PC-3 (cell line): ENCODE data around the gene SGPL1. TPM values are rescaled to one million over a fixed set of nuclear protein-coding genes. Genes with fewer than 3 reads are reported as not detected.

Source experiments
- ATAC-seq: fragments of 200-7000 bp; cut with Tn5 transposase; 2 replicates; pipeline ENCODE4 v1.9.1; 2020; ENCODE audit warnings: mild to moderate bottlenecking, moderate library complexity
- BruUV-seq: library from RNA; stranded (reverse); fragments of 400-500 nt; replicated peaks from 2 replicates; lab custom pipeline; 2021; lab: Mats Ljungman, UMichigan
- CTCF ChIA-PET: fragments of 300-600 bp; sonication (Branson Sonifier 250); formaldehyde crosslinking; loops from one replicate; lab custom pipeline; 2022; ENCODE audit warnings: antibody characterized with exemption; lab: Charles Lee
- POLR2A ChIA-PET: fragments of 300-600 bp; sonication (Branson Sonifier 250); formaldehyde crosslinking; loops from one replicate; lab custom pipeline; 2022; ENCODE audit warnings: antibody characterized with exemption; ENCODE audit not compliant: unreplicated experiment; lab: Charles Lee
- DNase-seq: peaks from one replicate; pipeline ENCODE4 v3.0.0-alpha.2; 2015
- H2AFZ ChIP-seq: fragments of 300-600 bp; sonication (generic); 2 replicates; pipeline ENCODE4 v1.6.0; 2016; ENCODE audit warnings: antibody characterized with exemption, low read length
- H3F3A ChIP-seq: fragments of 300-600 bp; sonication (generic); one replicate; pipeline ENCODE4 v1.6.0; 2017; ENCODE audit warnings: antibody characterized with exemption, low read length, control low read depth, mild to moderate bottlenecking; ENCODE audit not compliant: unreplicated experiment
- H3K27ac ChIP-seq: fragments of 300-600 bp; sonication (generic); 2 replicates; pipeline ENCODE4 v1.5.1; 2016; ENCODE audit warnings: mild to moderate bottlenecking, low read length
- H3K27me3 ChIP-seq: fragments of 300-600 bp; sonication (generic); 2 replicates; pipeline ENCODE4 v1.6.1; 2016; ENCODE audit warnings: low read length, mixed read lengths
- H3K36me3 ChIP-seq: fragments of 300-600 bp; sonication (generic); 2 replicates; pipeline ENCODE4 v1.6.1; 2016; ENCODE audit warnings: low read depth, mixed run types, low read length, mixed read lengths
- H3K4me1 ChIP-seq: fragments of 300-600 bp; sonication (generic); 2 replicates; pipeline ENCODE4 v1.5.1; 2016; ENCODE audit warnings: low read length; ENCODE audit not compliant: insufficient read depth
- H3K4me2 ChIP-seq: fragments of 300-600 bp; sonication (generic); 2 replicates; pipeline ENCODE4 v1.6.0; 2016; ENCODE audit warnings: low read length
- H3K4me3 ChIP-seq: fragments of 300-600 bp; sonication (generic); 2 replicates; pipeline ENCODE4 v1.5.1; 2016; ENCODE audit warnings: mild to moderate bottlenecking, low read length, mixed read lengths
- H3K79me2 ChIP-seq: fragments of 300-600 bp; sonication (generic); 2 replicates; pipeline ENCODE4 v1.6.1; 2017; ENCODE audit warnings: low read length, mixed read lengths
- H3K9ac ChIP-seq: fragments of 300-600 bp; sonication (generic); 2 replicates; pipeline ENCODE4 v1.6.0; 2016; ENCODE audit warnings: mild to moderate bottlenecking, low read length
- H3K9me2 ChIP-seq: fragments of 300-600 bp; sonication (generic); replicated peaks from 2 replicates; pipeline ENCODE4 v1.6.1; 2016; ENCODE audit warnings: mixed run types, low read length, mixed read lengths
- H3K9me3 ChIP-seq: fragments of 300-600 bp; sonication (generic); 2 replicates; pipeline ENCODE4 v1.6.1; 2016; ENCODE audit warnings: low read length, mixed read lengths
- H4K20me1 ChIP-seq: fragments of 300-600 bp; sonication (generic); 2 replicates; pipeline ENCODE4 v1.6.1; 2016; ENCODE audit warnings: low read length, mixed read lengths
- CTCF ChIP-seq: fragments of 300-600 bp; sonication (generic); conservative IDR thresholded peaks from 2 replicates; pipeline ENCODE4 v1.5.1; 2017; ENCODE audit warnings: antibody characterized with exemption, low read depth, mild to moderate bottlenecking, low read length
- EZH2 ChIP-seq: fragments of 300-600 bp; sonication (generic); IDR thresholded peaks from one replicate; pipeline ENCODE4 v1.6.1; 2017; ENCODE audit warnings: antibody characterized with exemption, mild to moderate bottlenecking, low read length; ENCODE audit not compliant: unreplicated experiment
- EZH2phosphoT487 ChIP-seq: fragments of 300-600 bp; sonication (generic); IDR thresholded peaks from 2 replicates; pipeline ENCODE4 v1.6.1; 2018; ENCODE audit warnings: mild to moderate bottlenecking, antibody characterized with exemption, low read length, borderline replicate concordance
- intact Hi-C: fragments of 100-400 bp; cut with micrococcal nuclease; formaldehyde crosslinking; loops from 2 replicates; pipeline ENCODE4 v1.9.0; 2023
- total RNA-seq: library from RNA; depleted of rRNA; stranded (reverse); fragments of >200 nt; gene quantifications from 2 replicates; pipeline ENCODE4 v1.2.3, GENCODE V29; 2014

The SGPL1 gene
- total RNA-seq, 1 experiment from 2014 or later: 77.6 TPM

- peaks cover 11% of the 10 kb centered on the region for H3F3A ChIP-seq
- no peak overlapping the region for H3K27ac ChIP-seq
- no peaks in the 10 kb centered on the region for H3K9me2 ChIP-seq
- H3K4me2 ChIP-seq: no peak overlapping the region
- H3K79me2 ChIP-seq: peaks cover 86% of the 10 kb centered on the region
- ChIA-PET POLR2A (no interaction called here), CTCF (no interaction called here)
- no peak overlapping the region for H3K9ac ChIP-seq
- H3K9me3 ChIP-seq: no peaks in the 10 kb centered on the region
- no peak for ATAC-seq
- intact Hi-C loops: no loop called here
- H4K20me1 ChIP-seq: no peaks in the 10 kb centered on the region
- H2AFZ ChIP-seq: no peak overlapping the region
- TF ChIP-seq CTCF (no peak), EZH2phosphoT487 (no peak), EZH2 (no peak)
- H3K27me3 ChIP-seq: no peaks in the 10 kb centered on the region
- no peak for DNase-seq
- no TSS peak for BruUV-seq
- H3K36me3 ChIP-seq: peaks cover 32% of the 10 kb centered on the region
- no peak overlapping the region for H3K4me3 ChIP-seq
- H3K4me1 ChIP-seq: peaks cover 32% of the 10 kb centered on the region
Measured at GRCh38 chr10:70836319-70836718, 20.6 kb downstream of the SGPL1 start.

GRCh38 chr10:70837660-70838059 is 21.9 kb downstream of the SGPL1 start:
- H3F3A ChIP-seq: peaks cover 9% of the 10 kb centered on the region
- H3K9me3 ChIP-seq: no peaks in the 10 kb centered on the region
- peaks cover 18% of the 10 kb centered on the region for H3K4me1 ChIP-seq
- CTCF ChIA-PET: no interaction called here
- H3K27ac ChIP-seq: no peak overlapping the region
- H3K36me3 ChIP-seq: peaks cover 34% of the 10 kb centered on the region
- H2AFZ ChIP-seq: no peak overlapping the region
- H3K79me2 ChIP-seq: peaks cover 86% of the 10 kb centered on the region
- no peak overlapping the region for H3K4me2 ChIP-seq
- ATAC-seq (no peak), DNase-seq (no peak)
- H4K20me1 ChIP-seq: no peaks in the 10 kb centered on the region
- intact Hi-C loops: no loop called here
- POLR2A ChIA-PET: no interaction called here
- H3K9ac ChIP-seq: no peak overlapping the region
- no peaks in the 10 kb centered on the region for H3K27me3 ChIP-seq
- no peak overlapping the region for H3K4me3 ChIP-seq
- no peaks in the 10 kb centered on the region for H3K9me2 ChIP-seq
- BruUV-seq: no TSS peak
- TF ChIP-seq EZH2phosphoT487 (no peak), CTCF (no peak), EZH2 (no peak)

GRCh38 chr10:70838270-70838805 is 22.6 kb downstream of the SGPL1 start:
- Histone ChIP-seq H3F3A (peaks cover 5% of the 10 kb centered on the region), H3K4me1 (peaks cover 14% of the 10 kb centered on the region), H3K27me3 (no peaks in the 10 kb centered on the region), H3K27ac (no peak overlapping the region), H3K4me2 (no peak overlapping the region), H3K9me3 (no peaks in the 10 kb centered on the region), H3K79me2 (peaks cover 90% of the 10 kb centered on the region), H4K20me1 (peaks cover 3% of the 10 kb centered on the region; the same call in 1 of the 2 replicates), H2AFZ (no peak overlapping the region), H3K9ac (no peak overlapping the region), H3K36me3 (peaks cover 34% of the 10 kb centered on the region), H3K9me2 (no peaks in the 10 kb centered on the region), H3K4me3 (no peak overlapping the region)
- DNase-seq: no peak
- intact Hi-C loops: no loop called here
- ChIA-PET CTCF (interaction anchor here (0.5 kb wide), 1 partner anchor 56 kb away, joined by 5 read pairs; no protein-coding TSS in a partner anchor), POLR2A (no interaction called here)
- TF ChIP-seq CTCF: no peak
- TF ChIP-seq EZH2: no peak
- TF ChIP-seq EZH2phosphoT487: no peak
- no peak for ATAC-seq
- no TSS peak for BruUV-seq
